SH-SY5Y (cell line): Measurements from ENCODE around the gene FOXL1.

ENCODE experiments used
- GATA2 ChIP-seq: IDR thresholded peaks from 2 replicates; pipeline ENCODE4 v1.6.1; 2011; ENCODE audit warnings: mild to moderate bottlenecking, low read depth, low read length
- GATA3 ChIP-seq: IDR thresholded peaks from 2 replicates; pipeline ENCODE4 v1.6.1; 2011; ENCODE audit warnings: low read depth, mild to moderate bottlenecking, low read length, moderate library complexity

- TF ChIP-seq GATA2 (no peak), GATA3 (no peak)
These were observed 31.3 kb downstream of the FOXL1 start for GRCh38 chr16:86609661-86610060.
